ENCODE results near the gene MMP20.

Gene MMP20

GRCh38 chr11:102591160-102591718 lies 33.9 kb downstream of the MMP20 start:
- DNase-seq: no peak

- no peak for DNase-seq
These were observed 34.7 kb downstream of the MMP20 start for GRCh38 chr11:102590276-102591049.

GRCh38 chr11:102589047-102589459 lies 36.1 kb downstream of the MMP20 start:
- no peak for DNase-seq

- DNase-seq: no peak
These were observed 37.4 kb downstream of the MMP20 start for GRCh38 chr11:102587722-102588121.

- DNase-seq: no peak
These were observed 41.8 kb downstream of the MMP20 start for GRCh38 chr11:102583141-102583873.

GRCh38 chr11:102582140-102582539 lies 43.0 kb downstream of the MMP20 start:
- DNase-seq: no peak

- no peak for DNase-seq
These were observed 44.1 kb downstream of the MMP20 start for GRCh38 chr11:102581066-102581465.

- no peak for DNase-seq
These were observed 44.8 kb downstream of the MMP20 start for GRCh38 chr11:102580185-102580951.

GRCh38 chr11:102577723-102578122 lies 47.4 kb downstream of the MMP20 start:
- no peak for DNase-seq

GRCh38 chr11:102577182-102577581 lies 48.0 kb downstream of the MMP20 start:
- no peak for DNase-seq

GRCh38 chr11:102576350-102576749 lies 48.8 kb downstream of the MMP20 start:
- no peak for DNase-seq

- DNase-seq: no peak
These were observed 50.1 kb downstream of the MMP20 start for GRCh38 chr11:102575012-102575411.

- DNase-seq: no peak
These were observed 51.3 kb downstream of the MMP20 start for GRCh38 chr11:102573851-102574250.

- no peak for DNase-seq
These were observed 52.4 kb downstream of the MMP20 start for GRCh38 chr11:102572554-102573220.

- DNase-seq: no peak
These were observed 56.3 kb downstream of the MMP20 start for GRCh38 chr11:102568851-102569250.

GRCh38 chr11:102566112-102566511 lies 59.0 kb downstream of the MMP20 start:
- no peak for DNase-seq

GRCh38 chr11:102564110-102564509 lies 61.0 kb downstream of the MMP20 start:
- DNase-seq: no peak

- no peak for DNase-seq
These were observed 63.5 kb downstream of the MMP20 start for GRCh38 chr11:102561636-102562035.

- DNase-seq: no peak
These were observed 64.5 kb downstream of the MMP20 start for GRCh38 chr11:102560555-102561011.

GRCh38 chr11:102559839-102560238 lies 65.3 kb downstream of the MMP20 start:
- DNase-seq: no peak

GRCh38 chr11:102555091-102555490 lies 70.0 kb downstream of the MMP20 start:
- no peak for DNase-seq

- DNase-seq: no peak
These were observed 71.3 kb downstream of the MMP20 start for GRCh38 chr11:102553835-102554282.

Measured in activated effector memory CD4-positive, alpha-beta T cell treated with anti-CD3 and anti-CD28 coated beads, Interleukin-2, amount 50 U/mL, for 16 hours (primary cell).